Stimulated activated CD4-positive, alpha-beta T cell treated with anti-CD3 and anti-CD28 coated beads, Interleukin-4, amount 100 ng/mL, for 24 hours (primary cell): ENCODE measurements around the gene P3H1.
A peak's percentile ranks its signal among the peaks of the same experiment; 100 is the strongest.

Source experiments
- DNase-seq: peaks from one replicate; pipeline ENCODE4 v3.0.0-alpha.2; 2020

Gene P3H1

DNA sequence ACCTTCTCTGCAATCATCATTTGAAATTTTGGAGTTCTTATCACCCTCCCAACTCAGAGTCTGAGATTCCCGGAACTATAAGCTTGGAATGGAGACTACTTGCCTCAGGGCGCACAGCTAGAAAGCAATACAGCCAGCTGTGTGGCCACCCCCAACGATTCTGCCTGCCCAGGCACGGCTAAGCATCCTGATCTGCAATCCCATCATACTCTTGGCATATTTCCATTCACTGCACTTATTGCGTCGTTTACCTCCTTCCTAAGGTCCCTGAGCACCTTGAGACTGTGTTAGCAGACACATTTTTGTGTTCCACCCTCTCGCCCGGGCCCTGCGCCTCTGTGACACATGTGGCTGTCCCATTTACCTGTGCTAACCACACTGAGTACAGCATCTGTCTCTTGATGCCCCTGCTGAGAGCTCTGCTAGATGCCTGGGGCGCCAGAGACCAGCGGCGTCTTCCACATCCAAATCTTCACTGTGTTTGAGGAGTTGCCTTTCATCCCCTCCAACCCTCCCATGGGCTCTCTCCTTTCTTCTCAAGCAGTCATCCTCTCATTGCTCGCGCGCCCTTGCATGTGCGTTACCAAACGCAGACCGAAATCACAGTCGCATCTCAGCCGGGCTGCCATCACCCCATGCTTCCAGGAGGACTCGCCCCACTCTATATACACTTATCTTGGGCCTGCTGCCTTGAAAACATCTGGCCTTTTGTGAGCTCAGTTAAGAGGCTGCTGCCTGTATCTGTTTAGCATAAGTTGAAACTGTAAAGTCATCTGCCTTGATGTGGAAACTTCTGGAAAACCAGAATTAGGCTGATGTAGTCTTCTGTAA, 23.3 kb downstream of the P3H1 start:
- no peak for DNase-seq

DNA sequence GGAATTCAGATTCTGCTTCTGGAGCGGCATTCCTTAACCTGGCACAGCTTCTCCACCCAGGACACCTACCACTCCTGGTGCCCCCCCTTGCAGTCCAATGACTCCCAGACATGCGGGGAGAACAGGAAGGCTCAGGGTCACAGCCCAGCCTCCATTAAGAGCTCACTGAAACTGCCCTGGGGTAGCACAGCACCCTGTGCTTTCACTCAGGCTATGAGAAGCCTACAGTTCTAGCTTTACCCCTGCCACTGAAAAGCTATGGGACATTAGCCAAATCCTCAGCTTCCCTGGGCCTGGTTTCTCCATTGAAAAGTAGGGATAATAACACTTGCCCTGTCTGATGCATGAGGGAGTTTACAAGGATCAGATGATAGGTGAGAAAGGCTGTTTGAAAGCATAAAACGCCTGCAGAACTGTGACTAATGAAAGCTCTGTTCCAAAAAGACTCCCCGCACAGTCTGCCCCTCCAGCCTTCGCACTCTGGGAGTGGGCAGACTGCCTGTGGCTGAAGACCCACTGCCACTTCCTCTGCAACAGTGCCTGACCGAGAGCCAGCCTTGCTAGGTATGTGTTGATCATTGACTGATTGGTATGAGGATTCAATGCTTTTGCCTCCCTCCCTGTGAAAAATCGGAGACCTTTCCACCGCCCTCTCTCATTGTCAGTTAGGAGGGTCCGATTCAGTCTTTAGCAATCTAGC, 24.1 kb downstream of the P3H1 start:
- no peak for DNase-seq

DNA sequence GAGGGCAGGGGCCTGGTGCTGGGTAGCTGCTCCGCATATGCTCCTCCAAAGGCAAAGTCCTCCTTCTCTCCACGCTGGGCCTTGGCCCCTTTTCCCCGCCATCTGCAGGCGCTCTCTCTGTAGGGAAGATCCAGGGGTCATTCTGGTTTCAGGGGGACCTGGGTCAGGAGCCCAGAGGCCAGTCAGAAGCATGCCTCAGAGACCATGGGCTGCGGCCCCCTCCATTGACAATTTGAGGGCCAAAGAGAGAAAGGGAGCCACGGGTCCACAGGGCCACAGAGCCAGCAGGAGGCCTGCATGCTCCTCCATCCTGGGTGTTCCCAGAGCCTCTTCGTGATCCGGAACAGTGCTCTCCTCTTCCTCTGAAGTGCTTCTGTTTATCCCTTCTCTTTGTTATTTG, 24.7 kb downstream of the P3H1 start:
- no peak for DNase-seq

DNA sequence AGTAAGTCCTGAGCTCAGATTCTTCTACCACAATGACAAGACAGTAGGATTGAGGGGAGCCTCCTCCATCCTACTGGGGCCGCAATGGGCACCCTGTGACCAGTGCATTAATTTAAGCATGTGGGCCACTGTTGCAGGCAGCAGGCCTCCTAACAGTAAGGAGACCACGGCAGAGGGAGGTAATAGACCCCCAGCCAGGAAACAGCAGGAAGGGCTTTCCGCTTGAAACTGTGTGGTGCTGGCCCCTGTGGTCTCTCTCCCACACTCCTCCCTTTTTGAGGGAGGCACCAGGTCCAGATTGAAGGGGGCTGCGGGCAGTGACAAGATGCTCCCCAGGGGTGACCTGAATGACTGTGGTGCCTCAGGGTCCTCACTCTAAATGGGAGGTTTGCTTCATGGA, 25.1 kb downstream of the P3H1 start:
- DNase-seq = no peak

DNA sequence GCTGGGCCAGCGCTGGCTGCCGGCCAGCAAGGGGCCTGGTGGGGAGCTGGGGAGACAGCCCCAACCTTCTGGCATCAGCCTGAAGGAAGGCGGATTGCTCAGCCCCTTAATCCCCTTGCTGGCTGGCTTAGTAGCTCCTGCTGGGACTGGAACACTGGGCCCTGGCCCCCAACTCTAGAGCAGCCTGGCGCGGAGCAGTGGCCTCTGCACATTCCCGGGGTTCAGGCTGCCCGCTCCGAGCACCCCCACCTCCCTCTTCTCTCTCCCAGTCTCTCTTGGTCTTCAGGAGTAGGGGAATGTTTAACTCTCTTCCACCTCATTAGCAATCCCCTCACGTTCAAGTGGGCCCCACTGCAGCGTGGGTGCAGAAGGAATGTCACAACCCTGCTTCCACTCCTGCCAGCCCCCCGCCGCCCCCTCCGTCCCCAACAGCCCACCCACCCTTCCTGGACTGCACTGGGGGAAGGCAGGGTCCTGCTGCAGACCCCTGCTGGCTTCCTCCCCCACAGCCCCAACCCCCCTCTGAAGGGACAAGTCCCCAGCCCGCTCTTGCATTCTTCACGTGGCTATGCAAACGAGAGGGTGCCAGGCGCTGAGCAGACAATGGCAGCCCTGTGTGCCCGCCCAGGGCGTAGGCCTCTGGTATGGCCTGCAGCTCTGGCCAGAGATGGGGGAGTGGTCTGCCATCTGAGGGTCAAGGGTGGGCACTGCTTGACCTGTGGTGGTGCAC, 25.8 kb downstream of the P3H1 start:
- DNase-seq = no peak

DNA sequence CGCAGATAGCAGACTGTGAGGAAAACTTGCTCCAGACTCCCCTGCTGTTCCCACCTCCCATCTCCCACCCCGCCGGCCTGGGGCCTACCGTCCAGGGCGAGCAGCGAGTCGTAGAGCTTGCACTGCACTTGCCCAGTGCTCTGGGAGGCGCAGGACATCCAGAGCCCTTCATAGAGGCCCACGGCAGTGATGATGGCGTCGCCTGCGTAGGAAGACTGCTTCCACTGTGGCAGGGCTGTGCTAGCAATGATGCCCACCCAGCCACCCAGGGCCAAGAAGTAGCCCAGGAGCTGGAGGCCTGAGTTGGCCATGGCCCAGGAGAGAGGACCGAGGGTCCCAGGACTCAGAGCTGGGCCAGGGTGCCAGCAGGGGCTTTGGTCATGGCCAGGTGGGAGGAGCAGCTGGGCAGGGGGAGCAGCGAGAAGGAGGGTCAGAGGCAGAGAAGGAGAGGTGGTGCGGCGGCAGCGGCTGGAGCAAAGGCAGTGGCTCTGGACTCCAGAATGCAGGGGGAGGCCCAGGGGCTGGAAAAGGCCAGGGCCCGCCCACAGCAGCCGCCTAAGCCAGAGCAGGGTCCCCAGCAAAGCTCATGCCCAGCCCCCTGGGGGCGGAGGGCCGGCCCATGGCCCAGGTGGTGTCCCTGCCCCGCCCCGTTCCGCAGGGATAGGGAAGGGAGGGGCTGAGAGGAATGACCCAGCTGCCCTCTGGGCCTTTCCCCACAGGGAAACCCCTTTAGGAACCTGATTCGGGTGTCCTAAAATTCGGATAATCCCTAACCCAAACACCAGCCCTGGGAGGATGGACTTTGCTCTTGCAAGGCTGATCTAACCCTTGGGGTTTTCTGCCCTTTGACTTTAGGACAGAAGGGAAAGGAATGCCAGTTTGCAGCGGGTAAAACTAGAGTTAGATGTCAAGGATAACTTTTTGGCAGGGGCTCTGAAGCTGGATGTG, 26.8 kb downstream of the P3H1 start, which contains the start of gene CLDN19:
Gene CLDN19 (minus strand): TSS at position 484 of the 948 bp plus-strand sequence. CDS start 173 bp downstream, at position 311.
- no peak for DNase-seq

DNA sequence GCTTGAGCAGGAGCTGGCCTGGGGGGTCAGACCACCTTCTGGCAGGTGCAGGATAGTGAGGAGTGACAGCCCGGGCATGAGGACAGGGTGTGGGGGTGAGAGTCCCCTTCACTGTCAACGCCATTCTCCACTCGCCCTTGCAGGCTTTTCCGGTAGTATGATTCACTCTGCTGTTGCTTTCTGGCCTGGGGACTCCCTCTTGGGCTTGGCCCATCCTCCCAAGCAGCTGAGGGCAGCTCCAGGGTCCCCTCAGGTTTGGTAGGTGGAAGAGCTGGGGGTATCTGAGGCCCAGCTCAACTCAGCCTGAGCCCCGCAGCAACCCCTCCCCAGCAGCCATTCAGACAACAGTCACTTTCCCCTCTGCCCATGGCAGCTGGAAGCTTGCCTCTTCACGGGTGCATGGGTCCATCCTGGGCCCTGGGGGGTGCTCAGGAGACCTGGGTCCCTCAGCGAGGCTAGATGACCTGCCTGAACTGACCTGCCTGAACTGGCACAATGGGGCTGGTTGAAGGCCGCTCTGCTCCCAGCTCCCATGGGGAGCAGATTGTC, 28.1 kb downstream of the P3H1 start:
- DNase-seq = no peak

DNA sequence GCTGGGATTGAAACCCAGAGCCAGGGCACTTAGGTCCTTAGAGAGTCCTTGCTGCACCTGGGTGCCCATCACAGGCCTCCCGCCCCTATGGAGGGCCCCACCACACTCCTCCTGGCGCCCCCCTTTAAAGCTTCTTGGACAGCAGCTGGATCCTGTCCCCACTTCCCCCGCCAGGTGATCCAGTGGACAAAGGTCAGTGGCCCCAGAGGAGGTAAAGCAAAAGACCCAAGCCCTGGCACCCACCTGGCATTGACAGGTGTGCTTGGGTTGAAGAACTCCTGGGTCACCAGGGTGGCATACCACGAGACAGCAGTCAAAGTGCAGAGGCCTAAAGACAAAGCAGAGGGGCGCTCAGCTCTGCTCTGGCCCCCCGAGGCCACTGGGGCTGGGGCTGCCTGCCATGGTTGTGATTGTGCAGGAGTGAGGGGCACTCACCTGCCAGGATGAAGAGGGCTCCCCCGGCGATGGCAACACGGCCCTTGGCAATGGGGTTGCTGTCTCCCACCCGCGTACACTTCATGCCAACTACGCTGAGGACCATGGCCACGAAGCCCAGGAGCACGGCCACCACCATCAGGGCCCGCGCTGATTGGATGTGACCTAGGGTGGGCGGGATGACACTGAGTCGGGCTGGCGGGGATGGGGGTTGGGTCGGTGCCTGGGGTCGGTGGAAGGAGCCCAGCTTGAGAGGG, 28.7 kb downstream of the P3H1 start:
- no peak for DNase-seq

DNA sequence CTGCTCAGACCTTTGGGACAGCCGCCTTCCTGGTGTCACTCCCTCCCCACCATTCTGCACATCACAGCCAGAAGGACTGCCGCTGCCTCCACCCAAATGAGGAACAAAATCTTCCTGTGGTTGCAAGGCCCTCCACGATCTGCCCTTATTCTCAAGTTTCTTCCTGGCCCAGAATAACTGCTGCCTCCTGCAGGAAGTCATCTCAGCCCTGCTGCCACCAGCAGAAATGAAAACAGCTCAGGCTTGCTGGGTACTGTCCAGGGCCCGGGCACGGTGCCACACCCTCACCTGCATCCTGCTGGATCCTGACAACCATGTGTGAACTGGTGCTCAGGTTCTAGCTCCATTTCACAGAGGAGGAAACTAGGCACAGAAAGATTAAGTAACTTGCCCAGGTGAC, 29.6 kb downstream of the P3H1 start:
- DNase-seq = no peak

DNA sequence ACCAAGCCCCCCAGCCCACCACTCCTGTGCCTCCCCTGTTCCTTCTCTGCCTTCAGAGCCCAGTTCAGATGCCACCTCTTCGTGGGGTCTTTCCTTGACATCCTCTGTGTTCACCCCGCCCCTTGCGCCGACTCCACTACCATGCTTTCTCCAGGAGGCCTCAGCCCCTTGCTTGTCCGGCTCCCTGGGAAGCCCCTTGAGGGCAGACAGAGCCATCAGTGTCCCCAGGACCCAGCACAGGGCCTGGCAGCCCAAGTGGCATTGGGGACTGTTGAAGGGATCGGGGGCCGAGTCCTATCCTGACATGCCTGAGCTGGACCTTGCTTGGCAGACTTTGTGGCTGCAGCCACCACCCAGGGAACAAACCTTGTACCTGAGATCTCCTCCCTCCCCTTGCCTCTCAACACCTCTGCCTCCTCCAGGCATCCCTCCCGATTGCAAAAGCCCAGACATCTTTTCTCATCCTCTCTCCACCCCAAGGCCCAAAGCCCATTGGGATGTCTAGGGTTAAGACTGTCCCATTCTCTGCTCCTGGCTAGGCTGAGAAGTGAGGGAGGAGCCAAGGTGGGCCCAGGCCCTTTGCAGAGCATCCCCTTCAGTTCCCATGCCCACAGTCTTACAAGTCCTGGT, 30.1 kb downstream of the P3H1 start:
- DNase-seq = no peak

DNA sequence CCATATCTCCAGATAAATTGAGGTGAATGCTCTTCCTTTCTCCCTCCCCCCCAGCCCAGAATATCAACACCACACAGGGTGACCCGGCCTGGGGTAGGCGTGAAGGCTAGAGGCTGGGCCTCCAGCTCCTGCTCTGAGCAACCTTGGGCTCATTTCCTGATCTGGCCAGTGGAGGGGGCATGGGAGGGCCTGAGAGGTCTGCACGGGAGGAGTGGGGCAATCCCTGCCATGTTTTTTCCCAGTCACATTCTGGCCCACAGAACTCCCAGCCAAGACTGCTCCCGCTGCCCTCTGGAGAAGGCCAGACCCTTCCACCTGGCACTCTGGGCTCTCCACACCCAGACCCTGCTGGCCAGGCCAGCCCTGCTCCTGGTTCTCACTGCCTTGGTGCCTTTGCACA, 30.7 kb downstream of the P3H1 start:
- DNase-seq = no peak

DNA sequence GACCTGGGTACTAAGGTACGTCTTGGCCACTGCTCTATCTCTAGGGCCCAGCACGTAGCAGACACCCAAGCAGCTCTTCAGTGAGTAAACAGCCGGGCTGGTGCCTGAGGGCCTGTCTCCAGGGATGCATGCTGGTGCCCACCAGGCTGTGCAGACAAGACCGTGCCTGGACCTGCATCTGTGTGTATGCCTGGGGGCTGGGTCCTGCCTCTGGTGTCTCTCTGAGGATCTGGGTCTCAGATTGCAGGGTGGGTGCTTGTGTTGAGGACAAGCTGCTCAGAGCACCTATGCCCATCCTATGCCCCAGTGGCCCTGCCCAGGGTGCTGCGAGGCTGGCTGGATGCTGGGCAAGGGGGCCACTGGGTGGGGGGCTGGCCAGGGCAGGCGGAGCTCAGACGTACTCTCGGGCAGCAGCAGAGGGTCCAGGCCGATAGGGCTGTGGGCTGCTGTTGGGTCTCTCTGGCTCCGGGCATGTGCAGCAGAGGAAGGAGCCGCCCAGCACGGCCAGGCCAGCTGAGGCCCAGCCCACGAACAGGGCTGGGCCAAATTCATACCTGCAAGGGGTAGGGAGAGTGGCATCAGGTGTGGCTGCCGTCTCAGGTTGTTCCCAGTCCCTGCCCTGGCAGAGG, 31.2 kb downstream of the P3H1 start:
- no peak for DNase-seq

DNA sequence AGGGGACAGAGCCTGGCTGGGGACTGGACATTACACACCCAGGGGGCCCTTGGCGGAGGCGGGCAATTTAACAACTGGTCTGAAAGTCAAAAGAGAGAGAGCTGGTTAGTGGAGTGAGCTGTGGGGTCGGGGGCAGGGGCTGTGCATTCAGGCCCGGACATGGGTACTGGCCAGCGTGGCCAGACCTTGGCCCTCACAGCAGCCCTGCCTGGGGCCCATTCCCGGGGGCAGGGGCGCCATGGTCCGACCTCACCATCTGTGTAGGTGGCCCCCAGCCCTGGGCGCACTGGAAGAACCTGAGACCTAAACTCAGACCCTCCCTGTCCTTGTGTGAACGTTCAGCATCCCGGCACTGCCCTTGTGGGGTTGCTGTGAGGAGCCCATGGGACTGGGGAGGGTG, 31.8 kb downstream of the P3H1 start:
- DNase-seq = no peak

DNA sequence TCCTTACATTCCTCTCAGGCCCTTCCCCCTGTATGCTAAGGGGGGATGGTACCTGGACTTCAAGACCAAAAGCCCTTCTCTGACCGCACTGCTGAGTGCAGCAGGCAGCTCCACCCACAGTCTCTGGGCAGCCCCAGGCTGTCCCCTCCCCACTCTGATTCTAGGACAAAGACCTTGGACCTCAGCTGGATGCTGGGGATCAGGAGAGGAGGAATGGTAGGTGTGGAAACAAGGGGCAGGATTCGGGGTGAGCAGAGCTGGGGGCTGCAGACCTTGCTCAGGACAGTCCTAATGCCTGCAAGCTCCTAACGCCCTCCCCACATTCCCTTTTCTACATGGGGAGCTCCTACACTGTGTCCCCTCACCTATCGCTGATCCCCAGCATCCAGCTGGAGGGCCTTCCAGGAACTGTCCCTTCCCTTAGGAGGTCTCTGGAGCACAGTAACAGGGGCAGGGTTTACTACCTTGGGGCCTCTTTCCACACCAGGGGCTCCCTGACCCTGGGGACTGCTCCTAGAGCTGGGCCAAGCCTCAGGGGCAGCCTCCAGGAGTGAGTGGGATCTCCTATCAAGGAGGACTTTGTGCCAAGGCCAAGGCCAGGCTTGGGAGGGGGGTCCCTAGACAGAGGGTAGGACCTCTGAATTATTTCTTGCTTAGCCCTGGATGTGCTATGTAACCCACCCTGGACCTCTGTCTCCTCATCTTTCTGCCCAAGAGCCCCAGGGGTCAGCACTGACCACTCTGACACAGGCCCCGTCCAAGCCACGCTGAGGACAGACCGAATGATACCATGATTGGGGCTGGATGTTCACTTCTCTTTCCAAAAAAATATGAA, 32.4 kb downstream of the P3H1 start:
- DNase-seq = no peak

DNA sequence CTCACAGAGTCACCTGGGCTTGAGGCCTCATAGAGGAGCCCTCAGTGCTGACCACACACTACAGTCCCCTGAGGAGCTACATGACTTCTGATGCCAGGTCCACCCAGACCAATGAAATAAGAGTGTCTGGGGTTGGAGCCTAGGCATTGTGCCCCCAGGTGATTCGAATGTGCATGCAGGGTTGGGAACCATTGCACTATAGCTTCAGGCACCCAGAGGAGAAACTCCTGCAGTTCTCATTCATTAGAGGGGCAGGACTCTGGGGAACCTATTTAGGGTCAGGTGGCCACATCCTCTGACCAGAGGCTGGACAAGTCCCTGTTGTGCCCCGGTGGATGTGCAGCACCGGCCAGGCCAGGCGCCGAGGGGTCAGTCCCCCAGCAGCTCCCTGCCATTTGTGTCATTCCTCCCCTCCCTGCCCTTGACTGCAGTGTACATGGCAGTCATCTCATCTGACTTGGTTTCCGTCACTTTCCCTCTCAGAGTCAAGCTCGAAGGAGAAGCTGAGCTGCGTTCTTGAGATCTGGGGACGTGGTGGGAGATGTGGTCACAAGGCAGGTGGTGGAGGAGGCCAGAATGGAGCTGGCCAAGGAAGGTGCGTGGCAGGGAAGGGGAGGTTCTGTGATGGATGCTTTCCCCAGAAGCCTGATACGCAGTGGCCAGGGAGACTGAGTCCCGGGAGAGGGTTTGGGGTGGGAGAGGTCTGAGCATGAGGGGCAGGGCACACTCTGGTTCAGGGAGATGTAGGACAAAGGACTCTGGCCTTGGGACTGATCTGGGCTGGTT, 33.2 kb downstream of the P3H1 start:
- DNase-seq = no peak

DNA sequence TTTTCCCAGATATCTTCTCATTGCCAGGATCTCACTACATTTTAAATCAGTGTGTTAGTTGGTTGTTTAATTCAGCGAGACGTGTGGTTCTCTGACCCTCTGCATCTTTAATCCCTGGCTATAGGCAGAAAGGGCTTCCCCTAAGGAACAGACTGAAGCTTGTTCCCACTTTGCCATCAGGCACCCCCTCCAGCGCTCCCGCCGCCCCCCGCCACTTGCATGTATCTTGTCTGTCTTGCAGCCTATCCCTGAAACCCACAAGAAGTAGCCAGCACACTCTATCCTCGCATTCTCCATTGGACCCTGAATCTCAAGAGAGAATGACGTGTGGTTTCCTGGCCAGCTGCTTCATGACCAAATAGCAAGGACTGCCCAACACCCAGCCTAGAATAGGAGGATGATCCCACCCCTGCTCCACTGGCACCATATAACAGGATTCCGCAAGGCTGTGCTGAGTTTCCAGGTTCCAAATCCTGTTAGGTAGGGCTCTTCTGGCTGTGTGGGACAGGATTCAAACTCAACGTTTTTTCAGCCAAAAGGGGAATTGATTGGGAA, 34.6 kb downstream of the P3H1 start:
- DNase-seq = no peak

DNA sequence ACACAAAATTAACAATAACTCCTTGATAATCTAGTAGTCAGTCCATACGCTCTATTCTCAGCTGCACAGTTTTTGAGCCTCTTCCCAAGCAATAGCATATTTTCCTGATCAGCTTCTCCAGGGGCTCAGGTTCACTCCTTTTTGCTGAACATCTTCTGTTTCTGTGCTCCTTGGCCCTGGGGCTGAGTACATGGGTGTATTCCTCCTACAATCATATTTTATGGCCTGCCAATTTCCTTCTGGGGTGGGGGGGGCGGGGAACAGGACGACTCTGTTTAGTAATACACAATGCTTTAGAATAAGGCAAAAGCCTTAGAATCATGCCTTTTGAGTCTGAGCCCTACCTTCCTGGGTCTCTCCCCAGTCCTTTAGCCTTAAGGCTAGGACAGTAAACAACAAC, 35.2 kb downstream of the P3H1 start:
- DNase-seq = no peak

DNA sequence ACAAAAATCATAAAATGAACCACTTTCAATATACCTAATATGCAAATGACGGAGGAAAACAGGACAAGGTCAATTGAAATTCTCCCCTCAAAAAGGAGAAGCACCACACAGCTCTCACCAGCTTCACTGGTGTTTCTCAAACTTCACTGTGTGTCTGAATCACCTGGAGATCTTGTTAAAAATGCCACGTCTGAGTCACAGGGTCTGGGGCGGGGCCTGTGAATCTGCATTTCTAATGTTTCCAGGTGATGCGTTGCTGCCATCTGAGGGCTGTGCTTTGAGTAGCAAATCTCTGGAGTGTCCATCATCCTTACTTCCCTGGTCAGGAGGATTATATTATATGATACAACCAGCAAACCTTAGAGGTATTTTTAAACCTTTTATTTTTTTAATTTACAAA, 35.8 kb downstream of the P3H1 start:
- DNase-seq = peak; percentile 62

DNA sequence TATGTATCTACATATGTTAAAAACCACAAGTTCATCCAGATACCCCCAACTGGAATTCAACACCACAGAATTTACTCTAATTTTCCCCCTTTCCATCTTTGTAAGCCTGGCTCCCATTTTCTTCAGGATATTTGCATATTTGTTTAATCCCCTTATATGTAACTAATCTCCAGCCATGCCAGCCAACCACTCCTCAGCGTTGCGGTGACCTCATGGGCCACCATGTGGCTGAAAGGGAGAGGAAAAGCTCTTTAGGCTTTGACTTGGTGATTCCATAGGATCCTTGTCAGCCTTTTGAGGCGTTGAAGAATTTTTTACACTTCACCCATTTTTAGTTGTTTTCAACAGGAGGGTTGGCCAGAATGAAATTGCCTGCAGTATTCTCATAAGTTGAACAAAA, 36.8 kb downstream of the P3H1 start:
- DNase-seq = no peak
